Mammary epithelial cell (primary cell): Measurements from ENCODE around the gene SEMA4C.

Experiments
- CTCF ChIP-seq, 2 donors: IDR thresholded peaks in 1 of 2; conservative IDR thresholded peaks in 1 of 2; 2 replicates each; pipeline ENCODE4 v1.5.1; 2011 to 2012; ENCODE audit warnings: inconsistent platforms in 2 of 2, low read length in 2 of 2, mild to moderate bottlenecking in 2 of 2, control low read depth in 1 of 2, low read depth in 1 of 2; ENCODE audit not compliant: insufficient read depth in 1 of 2; ENCODE audit errors: extremely low read depth in 1 of 2
- EZH2 ChIP-seq: IDR thresholded peaks from 2 replicates; pipeline ENCODE4 v1.6.1; 2012; ENCODE audit warnings: low read length, inconsistent platforms, borderline replicate concordance

DNA sequence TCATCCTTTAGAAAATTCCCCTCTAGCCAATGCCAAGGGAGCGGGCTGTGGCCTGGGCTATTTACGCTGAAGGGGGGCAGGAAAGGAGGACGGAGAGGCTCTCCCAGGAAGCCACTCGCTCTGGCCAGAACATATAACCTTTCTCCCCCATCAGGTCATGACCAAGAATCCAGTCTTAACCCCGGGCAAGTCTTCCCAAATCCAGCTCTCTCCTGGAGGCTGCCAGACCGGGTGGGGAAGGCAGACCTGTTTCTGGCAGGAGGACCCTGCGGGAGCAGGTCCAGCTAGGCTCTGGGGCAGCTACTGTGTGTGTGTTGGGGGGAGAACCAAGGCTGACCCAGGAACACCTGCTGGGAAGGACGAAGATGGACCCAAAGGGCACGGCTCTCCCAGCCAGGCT lies 13.4 kb upstream of the SEMA4C start:
- no peak for TF ChIP-seq CTCF (conservative IDR thresholded peaks at IDR 0.05 in 1 of 2, IDR thresholded peaks at IDR 0.05 in 1 of 2; ENCODE audit: extremely low read depth in 1 of 2, insufficient read depth in 1 of 2, low read depth in 1 of 2, low read length in 2 of 2)
- TF ChIP-seq EZH2, result no peak
